Cardiac fibroblast (primary cell): ENCODE results near the gene SHMT2.

ENCODE experiments used
- DNase-seq, 2 donors: peaks; one replicate each; pipeline versions ENCODE4 v3.0.0 to v3.0.0-alpha.2; 2010; ENCODE audit warnings: low read depth in 2 of 2
- H3K4me3 ChIP-seq, 2 donors: replicated peaks in 1 of 2; 1 replicate in 1 of 2; 2 replicates in 1 of 2; pipeline ENCODE4 v1.5.1; 2011; ENCODE audit warnings: low read depth in 2 of 2, low read length in 2 of 2, mild to moderate bottlenecking in 2 of 2, moderate library complexity in 1 of 2
- CTCF ChIP-seq: IDR thresholded peaks from one replicate; pipeline ENCODE4 v1.5.1; 2011; ENCODE audit warnings: low read depth, mild to moderate bottlenecking, low read length, inconsistent platforms

Gene SHMT2

GRCh38 chr12:57191410-57191809 is 38.1 kb upstream of the SHMT2 start:
- H3K4me3 ChIP-seq, result no peak overlapping the region
- no peak for TF ChIP-seq CTCF
- DNase-seq, result peak in 1 of 2 donors; percentile 25

GRCh38 chr12:57192920-57193319 is 36.6 kb upstream of the SHMT2 start:
- no peak for TF ChIP-seq CTCF
- H3K4me3 ChIP-seq, result no peak overlapping the region
- no peak for DNase-seq

GRCh38 chr12:57193706-57194245 is 35.7 kb upstream of the SHMT2 start:
- no peak overlapping the region for H3K4me3 ChIP-seq
- no peak for TF ChIP-seq CTCF
- no peak for DNase-seq

- TF ChIP-seq CTCF, result no peak
- no peak overlapping the region for H3K4me3 ChIP-seq
- no peak for DNase-seq
Observed at GRCh38 chr12:57194253-57194652, 35.3 kb upstream of the SHMT2 start.

GRCh38 chr12:57195186-57195585 is 34.3 kb upstream of the SHMT2 start:
- no peak for TF ChIP-seq CTCF
- no peak overlapping the region for H3K4me3 ChIP-seq
- no peak for DNase-seq

GRCh38 chr12:57195611-57196371 is 33.7 kb upstream of the SHMT2 start:
- no peak overlapping the region for H3K4me3 ChIP-seq
- TF ChIP-seq CTCF, result no peak
- DNase-seq, result no peak
